GM19463 (cell line): ENCODE data around the gene TCF12.
"Not testable (repeated sequence)": the region's sequence is repeated elsewhere in the genome, so short reads cannot be mapped to it uniquely, and the experiment has no call there.

Experiments used
- ATAC-seq: cut with Tn5 transposase; IDR thresholded peaks from one replicate; pipeline ENCODE4 v1.9.1; 2021; ENCODE audit warnings: mild to moderate bottlenecking, moderate library complexity; ENCODE audit not compliant: unreplicated experiment

Gene TCF12

GRCh38 chr15:56915888-56916287, 2.6 kb upstream of the TCF12 start:
- no peak for ATAC-seq

- no peak for ATAC-seq
Observed at GRCh38 chr15:56916825-56917477, 1.5 kb upstream of the TCF12 start.

- ATAC-seq: no peak
Observed at GRCh38 chr15:56917652-56918045, 795 bp upstream of the TCF12 start.

DNA sequence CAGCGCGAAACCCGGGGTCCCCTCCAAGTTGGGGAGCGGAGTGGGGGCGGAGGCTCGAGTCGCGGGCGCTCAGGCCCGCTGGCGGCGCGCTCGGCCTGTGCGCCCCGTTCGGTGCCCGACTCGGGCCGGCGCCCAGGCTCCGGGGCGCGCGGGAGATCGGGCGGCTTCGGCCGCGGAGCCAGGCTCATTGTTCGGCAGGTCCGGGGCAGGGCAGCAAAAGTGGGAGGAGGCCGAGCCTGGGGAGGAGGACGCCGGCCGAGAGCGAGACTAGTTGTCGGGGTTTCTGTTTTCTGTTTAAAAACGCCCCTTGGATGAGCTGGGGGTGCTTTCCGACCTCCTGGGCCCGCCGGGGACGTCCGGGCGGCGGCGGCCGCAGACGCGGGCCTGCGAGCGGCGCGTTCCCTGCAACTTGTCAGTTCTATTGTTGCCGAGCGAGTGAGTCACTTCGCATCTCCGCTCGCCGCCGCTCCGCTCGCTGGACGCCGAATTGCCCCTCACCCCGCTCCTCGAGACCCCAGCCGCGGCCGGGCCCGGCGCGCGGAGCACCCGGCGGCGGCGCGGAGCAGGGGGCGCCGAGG, 676 bp downstream of the TCF12 start:
- peak; percentile 19 for ATAC-seq

DNA sequence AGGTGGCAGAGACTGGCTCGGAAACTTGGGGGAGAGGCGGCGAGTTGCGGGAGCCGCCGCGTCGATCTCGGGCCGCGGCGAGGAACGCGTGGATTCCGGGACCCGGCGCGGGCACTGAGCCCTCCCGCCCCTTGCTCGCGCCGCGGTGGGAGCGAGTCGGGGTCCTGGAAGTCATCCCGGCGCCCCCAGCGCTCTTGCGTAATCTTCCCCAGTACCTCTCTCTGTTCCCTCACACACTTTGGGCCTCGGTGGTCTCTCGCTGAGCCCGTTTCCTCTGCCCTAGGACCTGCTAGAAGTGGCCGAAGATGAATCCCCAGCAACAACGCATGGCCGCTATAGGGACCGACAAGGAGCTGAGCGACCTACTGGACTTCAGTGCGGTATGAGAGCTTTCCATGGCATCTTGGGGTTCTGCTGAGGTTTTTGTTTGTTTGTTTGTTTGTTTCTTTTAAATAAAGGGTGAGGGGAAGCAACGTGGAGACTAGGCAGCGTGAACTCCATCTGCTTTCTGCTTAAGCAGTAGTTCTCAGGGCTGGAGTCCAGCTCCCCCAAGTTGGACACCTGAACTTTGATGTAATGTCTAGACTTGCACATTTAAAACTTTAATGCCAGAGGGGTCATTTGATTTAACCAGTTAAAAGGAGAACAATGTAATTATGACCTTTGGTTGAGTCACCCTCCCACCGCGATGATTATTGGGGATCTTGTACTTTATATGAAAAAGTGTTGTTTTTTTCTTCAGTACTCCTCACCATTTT, 1.3 kb downstream of the TCF12 start:
- no peak for ATAC-seq

DNA sequence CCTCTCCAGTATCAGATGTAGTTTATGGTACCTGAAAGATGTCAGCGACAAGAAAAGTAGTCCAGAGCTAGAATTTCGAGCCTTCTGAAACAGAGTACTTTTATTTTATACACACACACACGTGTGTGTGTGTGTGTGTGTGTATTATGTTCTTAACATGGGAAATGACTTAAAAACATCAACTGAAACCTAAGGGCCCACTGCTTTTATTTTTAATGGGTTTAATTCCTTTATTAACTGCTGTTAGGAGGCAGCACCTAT, 1.9 kb downstream of the TCF12 start:
- no peak for ATAC-seq

DNA sequence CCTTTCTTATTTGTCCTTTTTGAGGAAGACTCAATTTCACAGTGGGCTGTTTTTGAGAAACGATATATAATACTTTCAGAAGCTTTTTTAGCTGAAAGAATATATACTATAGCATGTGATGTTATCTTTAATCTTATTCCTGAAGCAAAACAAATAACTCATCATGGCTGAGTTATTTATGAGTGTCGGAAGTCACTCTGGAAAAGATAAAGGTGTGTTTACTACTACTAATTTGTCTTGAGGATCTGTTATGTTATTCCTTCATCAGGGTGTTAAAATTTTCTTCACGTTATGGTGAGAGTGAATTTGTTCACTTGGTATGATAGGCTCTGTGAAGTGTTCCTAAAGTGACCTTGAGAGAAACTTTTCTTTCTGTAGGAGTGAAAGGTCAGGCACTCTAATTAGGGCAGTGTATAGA, 4.7 kb downstream of the TCF12 start:
- no peak for ATAC-seq

DNA sequence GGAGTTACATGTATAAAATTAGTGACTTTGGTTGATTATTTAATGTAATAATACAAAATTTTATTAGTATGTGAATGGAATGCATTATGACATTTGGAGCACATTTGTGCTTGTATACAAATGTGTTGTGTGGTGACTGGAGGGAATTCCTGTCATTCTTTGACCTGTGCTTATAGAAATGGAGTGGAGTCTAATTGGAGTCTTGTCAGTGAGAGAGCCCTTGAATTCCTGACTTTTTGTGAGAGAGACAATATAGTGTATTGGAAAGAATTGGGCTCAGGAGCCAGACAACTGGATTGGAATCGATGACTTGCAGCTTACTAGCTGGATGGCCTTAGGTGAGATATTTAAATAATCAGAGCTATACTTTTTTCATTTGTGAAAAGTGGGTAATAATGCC, 9.4 kb downstream of the TCF12 start:
- ATAC-seq: no peak

- ATAC-seq: no peak
Observed at GRCh38 chr15:56929399-56929798, 11.0 kb downstream of the TCF12 start.

GRCh38 chr15:56929933-56930332, 11.5 kb downstream of the TCF12 start:
- no peak for ATAC-seq

- no peak for ATAC-seq
Observed at GRCh38 chr15:56930669-56931313, 12.3 kb downstream of the TCF12 start.

GRCh38 chr15:56931639-56932508, 13.4 kb downstream of the TCF12 start:
- ATAC-seq: no peak

DNA sequence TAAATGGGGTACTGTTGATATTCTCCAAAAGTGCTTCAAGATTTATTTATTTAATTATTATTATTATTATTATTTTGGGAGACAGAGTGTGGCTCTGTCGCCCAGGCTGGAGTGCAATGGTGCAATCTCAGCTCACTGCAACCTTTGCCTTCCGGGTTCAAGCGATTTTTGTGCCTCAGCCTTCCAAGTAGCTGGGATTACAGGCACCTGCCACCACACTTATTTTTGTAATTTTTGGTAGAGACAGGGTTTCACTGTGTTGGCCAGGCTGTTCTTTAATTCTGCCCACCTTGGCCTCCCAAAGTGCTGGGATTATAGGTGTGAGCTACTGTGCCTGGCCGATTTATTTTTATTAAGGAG, 14.0 kb downstream of the TCF12 start:
- ATAC-seq: not testable (repeated sequence)

DNA sequence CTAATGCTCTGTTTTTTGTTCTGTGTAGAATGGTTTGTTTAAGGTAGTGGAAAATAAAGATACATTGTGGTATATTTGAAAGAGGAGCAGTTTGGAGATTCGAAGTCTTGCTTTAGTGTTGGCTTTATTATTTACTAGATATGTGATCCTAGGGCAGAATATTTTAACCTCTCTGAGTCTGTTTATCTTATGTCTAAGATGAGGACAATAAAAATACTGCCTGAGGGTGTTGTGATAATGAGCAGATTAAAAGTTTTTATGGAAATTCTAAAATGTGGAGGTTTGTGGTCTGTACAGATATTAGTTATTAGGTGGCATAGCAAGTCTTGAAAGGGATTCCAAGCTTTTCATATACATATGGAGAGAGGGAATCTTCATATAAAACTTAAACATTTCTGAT, 15.0 kb downstream of the TCF12 start:
- ATAC-seq: no peak

DNA sequence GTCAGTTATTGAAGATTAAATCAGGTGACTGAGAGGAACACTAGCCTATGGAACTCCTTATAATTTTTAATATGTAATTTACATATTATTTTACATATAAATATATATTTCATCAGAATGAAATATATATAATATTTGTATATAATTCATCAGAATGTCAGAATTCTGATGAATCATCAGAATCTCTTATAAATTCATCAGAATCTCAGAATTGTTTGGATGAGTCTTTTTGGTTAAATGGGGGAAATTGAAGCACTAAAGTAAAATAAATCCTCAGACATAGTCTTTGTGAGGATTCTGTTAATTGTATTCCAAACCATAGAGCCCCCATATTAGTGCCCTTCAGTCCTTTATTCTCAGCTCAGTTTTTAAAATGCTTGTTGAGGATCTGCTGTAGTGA, 15.4 kb downstream of the TCF12 start:
- no peak for ATAC-seq

- no peak for ATAC-seq
Observed at GRCh38 chr15:56934269-56934668, 15.8 kb downstream of the TCF12 start.

DNA sequence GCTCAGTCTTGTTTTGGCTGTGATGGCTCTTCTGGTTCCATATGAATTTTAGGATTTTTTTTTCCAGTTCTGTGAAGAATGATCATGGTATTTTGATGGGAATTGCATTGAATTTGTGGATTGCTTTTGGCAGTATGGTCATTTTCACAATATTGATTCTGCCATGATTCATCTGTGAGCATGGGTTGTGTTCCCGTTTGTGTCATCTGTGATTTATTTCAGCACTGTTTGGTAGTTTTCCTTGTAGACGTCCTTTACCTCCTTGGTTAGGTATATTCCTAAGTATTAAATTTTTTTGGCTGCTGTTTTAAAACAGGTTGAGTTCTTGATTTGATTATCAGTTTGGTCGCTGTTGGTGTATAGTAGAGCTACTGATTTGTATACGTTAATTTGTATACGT, 18.5 kb downstream of the TCF12 start:
- no peak for ATAC-seq

DNA sequence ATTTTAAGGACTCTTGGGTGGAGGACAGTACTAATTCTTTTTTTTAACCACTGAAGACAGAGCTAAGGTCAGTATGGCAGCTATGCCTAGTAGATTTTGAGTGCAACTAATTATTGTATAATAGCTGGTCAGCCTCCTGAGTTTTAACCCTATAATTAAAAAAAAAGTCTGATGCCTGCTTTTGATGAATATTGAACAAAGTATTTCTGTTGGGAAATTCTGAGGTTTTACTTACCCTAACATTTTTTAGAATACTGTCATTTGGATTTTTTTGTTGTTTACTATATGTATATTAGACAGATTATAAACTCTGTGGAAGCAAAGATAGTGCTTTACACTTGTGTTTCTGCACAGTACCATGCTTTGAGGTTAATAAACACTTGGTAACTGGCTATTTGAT, 20.8 kb downstream of the TCF12 start:
- ATAC-seq: no peak

DNA sequence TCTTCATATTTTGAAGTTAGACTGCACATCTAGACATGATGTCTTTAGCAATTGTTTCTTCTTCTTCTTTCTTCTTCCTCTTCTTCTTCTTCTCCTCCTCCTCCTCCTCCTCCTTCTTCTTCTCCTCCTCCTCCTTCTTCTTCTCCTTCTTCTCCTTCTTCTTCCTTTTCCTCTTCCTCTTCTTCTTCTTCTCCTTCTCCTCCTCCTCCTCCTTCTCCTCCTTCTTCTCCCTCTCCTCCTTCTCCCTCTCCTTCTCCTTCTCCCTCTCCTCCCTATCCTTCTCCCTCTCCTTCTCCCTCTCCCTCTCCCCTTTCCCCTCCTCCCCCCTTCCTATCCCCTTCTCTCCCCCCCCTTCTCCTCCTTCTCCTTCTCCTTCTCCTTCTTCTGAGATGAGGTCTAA, 21.9 kb downstream of the TCF12 start:
- ATAC-seq: no peak

DNA sequence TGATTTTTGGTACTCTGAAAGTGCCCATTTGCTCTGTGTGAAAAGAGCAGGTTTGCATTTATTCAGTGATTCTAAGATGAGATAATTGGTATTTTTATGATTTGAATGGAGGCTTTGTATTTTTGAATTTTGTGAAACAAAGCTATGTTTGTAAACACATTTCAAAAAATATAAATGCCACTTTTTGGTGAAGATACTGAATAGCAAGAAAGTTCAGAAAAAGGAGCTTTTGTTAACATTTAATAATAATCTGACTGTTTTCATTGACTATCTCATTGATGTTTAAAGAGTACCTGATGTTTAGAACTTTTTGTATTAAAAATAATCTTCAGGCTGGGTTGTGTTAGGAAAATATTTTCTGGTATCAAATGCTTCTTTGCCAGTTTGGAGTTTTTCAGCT, 23.7 kb downstream of the TCF12 start:
- no peak for ATAC-seq

GRCh38 chr15:56943403-56943802, 25.0 kb downstream of the TCF12 start:
- no peak for ATAC-seq
